Sigmoid colon (tissue), 7 donors: ENCODE measurements around the gene TRIM24. TPM values are rescaled to one million over a fixed set of nuclear protein-coding genes. Genes with fewer than 3 reads are reported as not detected.

Experiments
- DNase-seq: peaks from one replicate; pipeline ENCODE4 v3.0.0-alpha.2; 2019
- H3K27ac ChIP-seq, 4 donors: fragments of 200-600 bp; sonication (generic); one replicate each; pipeline ENCODE4 v1.5.1; 2016 to 2019; ENCODE audit warnings: mild to moderate bottlenecking in 1 of 4
- H3K27me3 ChIP-seq, 3 donors: fragments of 200-600 bp; sonication (generic); one replicate each; pipeline ENCODE4 v1.5.1; 2019; ENCODE audit warnings: mild to moderate bottlenecking in 1 of 3
- H3K36me3 ChIP-seq, 4 donors: fragments of 200-600 bp; sonication (generic); one replicate each; pipeline ENCODE4 v1.5.1; 2016 to 2019
- H3K4me1 ChIP-seq, 4 donors: fragments of 200-600 bp; sonication (generic); one replicate each; pipeline ENCODE4 v1.5.1; 2017 to 2019
- H3K4me3 ChIP-seq, 4 donors: fragments of 200-600 bp; sonication (generic); one replicate each; pipeline ENCODE4 v1.5.1; 2017 to 2019; ENCODE audit warnings: mild to moderate bottlenecking in 2 of 4, moderate library complexity in 1 of 4
- H3K9me3 ChIP-seq, 4 donors: fragments of 200-600 bp in 3 of 4; sonication (generic) in 3 of 4; one replicate each; pipeline versions ENCODE4 v1.5.1 to v1.6.1; 2013 to 2019
- EP300 ChIP-seq, 4 donors: sonication (generic); formaldehyde crosslinking; IDR thresholded peaks; one replicate each; pipeline ENCODE4 v1.6.1; 2017; ENCODE audit warnings: antibody characterized with exemption in 4 of 4
- POLR2A ChIP-seq, 2 donors: fragments of 450-650 bp; IDR thresholded peaks; one replicate each; pipeline ENCODE4 v1.6.1; 2016; ENCODE audit warnings: antibody characterized with exemption in 2 of 2, mild to moderate bottlenecking in 2 of 2, moderate library complexity in 2 of 2
- POLR2AphosphoS5 ChIP-seq, 4 donors: sonication (generic); formaldehyde crosslinking; IDR thresholded peaks; one replicate each; pipeline ENCODE4 v1.6.1; 2017; ENCODE audit warnings: antibody characterized with exemption in 4 of 4
- WGBS, 2 donors: extraction: QIAGEN DNeasy Blood & Tissue Kit; methylation state at CpG; one replicate each; pipeline ENCODE4 v1.1.7; 2013; 5-methylcytosine and 5-hydroxymethylcytosine counted together
- intact Hi-C: fragments of 100-400 bp; cut with DNase I; formaldehyde crosslinking; loops from one replicate; pipeline ENCODE4 v1.15.1; 2023
- polyA plus RNA-seq, 3 donors: library from polyadenylated mRNA; stranded (reverse); fragments of 200-250 nt; gene quantifications; one replicate each; pipeline ENCODE4 v1.2.3, GENCODE V29; 2013
- total RNA-seq, 4 donors: library from RNA; depleted of rRNA; stranded (reverse); fragments of >200 nt; gene quantifications; one replicate each; pipeline ENCODE4 v1.1.0, GENCODE V29; 2016
- TF ChIP-seq, protein P1 (sequence below), 4 experiments: fragments of 450-650 bp in 3 of 4; fragments of 200-600 bp in 1 of 4; IDR thresholded peaks; one replicate each; pipeline ENCODE4 v1.5.1; 2016 to 2019; ENCODE audit warnings: antibody characterized with exemption in 4 of 4, mild to moderate bottlenecking in 3 of 4, moderate library complexity in 2 of 4
- donor health status: healthy with polysubstance abuse.
- donor health status: Bipolar disorder and iron deficiency.
- donor health status: healthy.

The TRIM24 gene
- total and polyA plus RNA-seq, 7 donors = 6.0 to 13.2 (median 11.4) TPM

- Histone ChIP-seq H3K27me3 (no peaks in the 10 kb centered on the region), H3K9me3 (no peaks in the 10 kb centered on the region), H3K4me1 (no peaks in the 10 kb centered on the region), H3K27ac (no peak overlapping the region), H3K4me3 (no peak overlapping the region), H3K36me3 (no peaks in the 10 kb centered on the region)
- intact Hi-C loops = no loop called here
- WGBS, 2 donors = 86 to 89% methylated on average over 8 of the region's 8 CpGs
- no peak for TF ChIP-seq POLR2A (IDR thresholded peaks at IDR 0.05)
- TF ChIP-seq, protein P1, sequence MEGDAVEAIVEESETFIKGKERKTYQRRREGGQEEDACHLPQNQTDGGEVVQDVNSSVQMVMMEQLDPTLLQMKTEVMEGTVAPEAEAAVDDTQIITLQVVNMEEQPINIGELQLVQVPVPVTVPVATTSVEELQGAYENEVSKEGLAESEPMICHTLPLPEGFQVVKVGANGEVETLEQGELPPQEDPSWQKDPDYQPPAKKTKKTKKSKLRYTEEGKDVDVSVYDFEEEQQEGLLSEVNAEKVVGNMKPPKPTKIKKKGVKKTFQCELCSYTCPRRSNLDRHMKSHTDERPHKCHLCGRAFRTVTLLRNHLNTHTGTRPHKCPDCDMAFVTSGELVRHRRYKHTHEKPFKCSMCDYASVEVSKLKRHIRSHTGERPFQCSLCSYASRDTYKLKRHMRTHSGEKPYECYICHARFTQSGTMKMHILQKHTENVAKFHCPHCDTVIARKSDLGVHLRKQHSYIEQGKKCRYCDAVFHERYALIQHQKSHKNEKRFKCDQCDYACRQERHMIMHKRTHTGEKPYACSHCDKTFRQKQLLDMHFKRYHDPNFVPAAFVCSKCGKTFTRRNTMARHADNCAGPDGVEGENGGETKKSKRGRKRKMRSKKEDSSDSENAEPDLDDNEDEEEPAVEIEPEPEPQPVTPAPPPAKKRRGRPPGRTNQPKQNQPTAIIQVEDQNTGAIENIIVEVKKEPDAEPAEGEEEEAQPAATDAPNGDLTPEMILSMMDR (IDR thresholded peaks at IDR 0.05) = no peak
- TF ChIP-seq EP300 (IDR thresholded peaks at IDR 0.05) = no peak
- no peak for TF ChIP-seq POLR2AphosphoS5 (IDR thresholded peaks at IDR 0.05)
- DNase-seq = no peak
Measured at GRCh38 chr7:138603549-138604318, 143.7 kb downstream of the TRIM24 start.

GRCh38 chr7:138606236-138606635, 146.2 kb downstream of the TRIM24 start:
- DNase-seq = no peak
- Histone ChIP-seq H3K36me3 (no peaks in the 10 kb centered on the region), H3K27ac (no peak overlapping the region), H3K4me3 (no peak overlapping the region), H3K4me1 (no peaks in the 10 kb centered on the region), H3K27me3 (no peaks in the 10 kb centered on the region), H3K9me3 (no peaks in the 10 kb centered on the region)
- intact Hi-C loops = no loop called here
- WGBS, 2 donors = 93 to 94% methylated on average over 3 of the region's 3 CpGs
- TF ChIP-seq POLR2AphosphoS5 (IDR thresholded peaks at IDR 0.05) = no peak
- TF ChIP-seq POLR2A (IDR thresholded peaks at IDR 0.05) = no peak
- TF ChIP-seq EP300 (IDR thresholded peaks at IDR 0.05) = no peak
- TF ChIP-seq, protein P1 (IDR thresholded peaks at IDR 0.05) = no peak

- no peak for TF ChIP-seq POLR2A (IDR thresholded peaks at IDR 0.05)
- TF ChIP-seq EP300 (IDR thresholded peaks at IDR 0.05) = no peak
- TF ChIP-seq POLR2AphosphoS5 (IDR thresholded peaks at IDR 0.05) = no peak
- TF ChIP-seq, protein P1 (IDR thresholded peaks at IDR 0.05) = no peak
- H3K9me3 ChIP-seq = no peaks in the 10 kb centered on the region
- WGBS, 2 donors = 86 to 90% methylated on average over 11 of the region's 11 CpGs
- no peak overlapping the region for H3K4me3 ChIP-seq
- no peak for DNase-seq
- H3K27ac ChIP-seq = no peak overlapping the region
- H3K4me1 ChIP-seq = no peaks in the 10 kb centered on the region
- H3K27me3 ChIP-seq = no peaks in the 10 kb centered on the region
- no peaks in the 10 kb centered on the region for H3K36me3 ChIP-seq
- intact Hi-C loops = no loop called here
Measured at GRCh38 chr7:138607216-138608126, 147.4 kb downstream of the TRIM24 start.

DNA sequence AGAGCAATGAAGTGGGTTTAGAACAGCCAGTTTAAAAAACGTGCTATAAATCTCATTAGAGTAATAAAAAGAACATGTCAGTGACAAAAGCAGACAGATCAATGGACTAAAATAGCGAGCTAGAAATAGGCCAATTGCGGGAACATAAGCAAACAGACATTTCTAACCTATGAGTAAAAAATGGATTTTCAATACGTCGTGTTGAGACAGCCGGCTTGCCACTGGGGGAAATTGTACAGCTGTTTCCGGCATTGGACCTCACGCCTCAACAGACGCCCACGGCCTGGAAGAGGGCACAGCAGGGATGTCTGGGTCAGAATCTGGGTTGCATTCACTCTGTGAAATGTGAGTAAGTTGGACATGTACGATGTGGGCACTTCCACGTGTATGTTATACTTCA, 148.2 kb downstream of the TRIM24 start:
- H3K4me3 ChIP-seq = no peak overlapping the region
- H3K27me3 ChIP-seq = no peaks in the 10 kb centered on the region
- no peak overlapping the region for H3K27ac ChIP-seq
- intact Hi-C loops = no loop called here
- H3K9me3 ChIP-seq = no peaks in the 10 kb centered on the region
- H3K4me1 ChIP-seq = no peaks in the 10 kb centered on the region
- no peak for DNase-seq
- WGBS, 2 donors = 50 to 81% methylated on average over 12 of the region's 12 CpGs
- no peaks in the 10 kb centered on the region for H3K36me3 ChIP-seq
- TF ChIP-seq, protein P1 (IDR thresholded peaks at IDR 0.05) = no peak
- TF ChIP-seq EP300 (IDR thresholded peaks at IDR 0.05) = no peak
- no peak for TF ChIP-seq POLR2AphosphoS5 (IDR thresholded peaks at IDR 0.05)
- no peak for TF ChIP-seq POLR2A (IDR thresholded peaks at IDR 0.05)
